NT2/D1 (cell line): ENCODE results near the gene ZBTB24.
A peak's percentile ranks its signal among the peaks of the same experiment; 100 is the strongest.

Experiments
- DNase-seq: peaks from one replicate; pipeline ENCODE4 v3.0.0-alpha.2; 2011; ENCODE audit warnings: low read depth, low spot score
- H3K27me3 ChIP-seq: 2 replicates; pipeline ENCODE4 v1.6.0; 2011; ENCODE audit warnings: mild to moderate bottlenecking; ENCODE audit not compliant: insufficient read length, insufficient read depth
- H3K36me3 ChIP-seq: 2 replicates; pipeline ENCODE4 v1.6.1; 2011; ENCODE audit warnings: mild to moderate bottlenecking, low read length, mixed read lengths; ENCODE audit not compliant: insufficient read depth, insufficient read length
- H3K4me1 ChIP-seq: 2 replicates; pipeline ENCODE4 v1.5.1; 2011; ENCODE audit not compliant: insufficient read depth, insufficient read length
- H3K4me3 ChIP-seq: 2 replicates; pipeline ENCODE4 v1.5.1; 2011; ENCODE audit warnings: low read depth; ENCODE audit not compliant: insufficient read length
- H3K9ac ChIP-seq: 2 replicates; pipeline ENCODE4 v1.6.0; 2011; ENCODE audit warnings: low read depth; ENCODE audit not compliant: insufficient read length
- H3K9me3 ChIP-seq: 2 replicates; pipeline ENCODE4 v1.5.1; 2011; ENCODE audit warnings: mild to moderate bottlenecking, low read length; ENCODE audit not compliant: insufficient read depth
- SUZ12 ChIP-seq: IDR thresholded peaks from 2 replicates; pipeline ENCODE4 v1.6.1; 2011; ENCODE audit not compliant: insufficient read length, insufficient read depth; ENCODE audit errors: extremely low read depth
- YY1 ChIP-seq: IDR thresholded peaks from 2 replicates; pipeline ENCODE4 v1.6.1; 2011; ENCODE audit not compliant: insufficient read length, insufficient read depth
- ZNF274 ChIP-seq: IDR thresholded peaks from 2 replicates; pipeline ENCODE4 v1.6.1; 2011; ENCODE audit warnings: mild to moderate bottlenecking, low read depth, low read length

The ZBTB24 gene

GRCh38 chr6:109516929-109517328 lies 33.9 kb upstream of the ZBTB24 start:
- TF ChIP-seq SUZ12 (no peak), YY1 (no peak), ZNF274 (no peak)
- no peaks in the 10 kb centered on the region for H3K4me1 ChIP-seq
- H3K9ac ChIP-seq: no peak overlapping the region
- DNase-seq: no peak
- H3K27me3 ChIP-seq: no peaks in the 10 kb centered on the region
- H3K4me3 ChIP-seq: no peak overlapping the region
- no peaks in the 10 kb centered on the region for H3K36me3 ChIP-seq
- peaks cover 8% of the 10 kb centered on the region; the same call in 1 of the 2 replicates for H3K9me3 ChIP-seq

GRCh38 chr6:109515781-109516409 lies 32.9 kb upstream of the ZBTB24 start:
- Histone ChIP-seq H3K36me3 (no peaks in the 10 kb centered on the region), H3K9me3 (peaks cover 15% of the 10 kb centered on the region; the same call in 1 of the 2 replicates), H3K4me3 (no peak overlapping the region), H3K4me1 (no peaks in the 10 kb centered on the region), H3K9ac (no peak overlapping the region), H3K27me3 (no peaks in the 10 kb centered on the region)
- DNase-seq: no peak
- TF ChIP-seq SUZ12: no peak
- TF ChIP-seq YY1: no peak
- TF ChIP-seq ZNF274: no peak

- no peak for DNase-seq
- Histone ChIP-seq H3K4me3 (no peak overlapping the region), H3K9me3 (peaks cover 22% of the 10 kb centered on the region), H3K27me3 (no peaks in the 10 kb centered on the region), H3K9ac (no peak overlapping the region), H3K36me3 (no peaks in the 10 kb centered on the region), H3K4me1 (no peaks in the 10 kb centered on the region)
- TF ChIP-seq ZNF274: no peak
- TF ChIP-seq YY1: no peak
- no peak for TF ChIP-seq SUZ12
Observed at GRCh38 chr6:109514946-109515345, 31.9 kb upstream of the ZBTB24 start.

- H3K4me1 ChIP-seq: peaks cover under 1% of the 10 kb centered on the region
- H3K27me3 ChIP-seq: no peaks in the 10 kb centered on the region
- H3K9ac ChIP-seq: no peak overlapping the region
- H3K36me3 ChIP-seq: no peaks in the 10 kb centered on the region
- H3K4me3 ChIP-seq: no peak overlapping the region
- no peak for TF ChIP-seq SUZ12
- TF ChIP-seq YY1: no peak
- no peak for TF ChIP-seq ZNF274
- H3K9me3 ChIP-seq: peaks cover 30% of the 10 kb centered on the region
- DNase-seq: peak; percentile 75
Observed at GRCh38 chr6:109513571-109514071, 30.6 kb upstream of the ZBTB24 start.

GRCh38 chr6:109512271-109512817 lies 29.3 kb upstream of the ZBTB24 start:
- no peaks in the 10 kb centered on the region for H3K36me3 ChIP-seq
- H3K4me3 ChIP-seq: no peak overlapping the region
- no peak overlapping the region for H3K9ac ChIP-seq
- peaks cover 30% of the 10 kb centered on the region for H3K9me3 ChIP-seq
- H3K4me1 ChIP-seq: peaks cover 2% of the 10 kb centered on the region
- no peaks in the 10 kb centered on the region for H3K27me3 ChIP-seq
- no peak for DNase-seq
- no peak for TF ChIP-seq SUZ12
- no peak for TF ChIP-seq ZNF274
- no peak for TF ChIP-seq YY1

GRCh38 chr6:109511832-109512231 lies 28.8 kb upstream of the ZBTB24 start:
- no peak for DNase-seq
- Histone ChIP-seq H3K36me3 (no peaks in the 10 kb centered on the region), H3K9ac (no peak overlapping the region), H3K4me1 (peaks cover 2% of the 10 kb centered on the region), H3K9me3 (peaks cover 30% of the 10 kb centered on the region), H3K27me3 (no peaks in the 10 kb centered on the region), H3K4me3 (no peak overlapping the region)
- TF ChIP-seq SUZ12 (no peak), YY1 (no peak), ZNF274 (no peak)

GRCh38 chr6:109510358-109510757 lies 27.3 kb upstream of the ZBTB24 start:
- Histone ChIP-seq H3K27me3 (no peaks in the 10 kb centered on the region), H3K4me1 (peaks cover 2% of the 10 kb centered on the region), H3K36me3 (no peaks in the 10 kb centered on the region), H3K9me3 (peaks cover 30% of the 10 kb centered on the region), H3K4me3 (no peak overlapping the region), H3K9ac (no peak overlapping the region)
- no peak for TF ChIP-seq ZNF274
- no peak for TF ChIP-seq YY1
- TF ChIP-seq SUZ12: no peak
- no peak for DNase-seq
